Lower lobe of right lung (tissue), 2 donors: Measurements from ENCODE around the gene ZNF682. TPM values are rescaled to one million over a fixed set of nuclear protein-coding genes. Genes with fewer than 3 reads are reported as not detected.
"Not testable (repeated sequence)": the region's sequence is repeated elsewhere in the genome, so short reads cannot be mapped to it uniquely, and the experiment has no call there.

Experiments used
- ATAC-seq, 2 donors: fragments of 200-7000 bp; cut with Tn5 transposase; one replicate each; pipeline ENCODE4 v1.9.1; 2020 to 2022; ENCODE audit warnings: mild to moderate bottlenecking in 2 of 2, moderate library complexity in 2 of 2
- DNase-seq: peaks from one replicate; pipeline ENCODE4 v3.0.0-alpha.2; 2020
- H3K27ac ChIP-seq: fragments of 200-600 bp; one replicate; pipeline ENCODE4 v1.8.0; 2022
- H3K27me3 ChIP-seq: fragments of 200-600 bp; one replicate; pipeline ENCODE4 v1.8.0; 2022; ENCODE audit warnings: low read depth
- H3K36me3 ChIP-seq: fragments of 200-600 bp; one replicate; pipeline ENCODE4 v1.8.0; 2022; ENCODE audit warnings: mild to moderate bottlenecking
- H3K4me1 ChIP-seq: fragments of 200-600 bp; one replicate; pipeline ENCODE4 v1.8.0; 2022
- H3K4me3 ChIP-seq: fragments of 200-600 bp; one replicate; pipeline ENCODE4 v1.8.0; 2022; ENCODE audit warnings: mild to moderate bottlenecking
- H3K9me3 ChIP-seq: fragments of 200-600 bp; one replicate; pipeline ENCODE4 v1.8.0; 2022
- CTCF ChIP-seq: fragments of 200-600 bp; IDR thresholded peaks from one replicate; pipeline ENCODE4 v1.8.0; 2022; ENCODE audit warnings: antibody characterized with exemption, mild to moderate bottlenecking
- intact Hi-C: fragments of 100-400 bp; cut with DNase I; formaldehyde crosslinking; loops from one replicate; pipeline ENCODE4 v1.11.0; 2022
- long read RNA-seq: library from polyadenylated mRNA; unstranded; transcript quantifications from one replicate; pipeline ENCODE4 v2.0.0, GENCODE V29; 2021
- total RNA-seq: library from RNA; stranded (reverse); fragmentation: NEBNext Ultra II Directional; extraction: Animal tissue kit (Norgen Biotek cat#: 25700); gene quantifications from one replicate; pipeline ENCODE4 v1.2.1, GENCODE V29; 2021
- donor health status: DM: no; HTN: yes; CAD: no; lungs with severe emphysema.

The ZNF682 gene
- 4.6 TPM for total RNA-seq
- long read RNA-seq, partial matches to known transcripts = 0 of 4 reads
- long read RNA-seq, other reads (novel, unspliced or antisense) = 3 of 4 reads

DNA sequence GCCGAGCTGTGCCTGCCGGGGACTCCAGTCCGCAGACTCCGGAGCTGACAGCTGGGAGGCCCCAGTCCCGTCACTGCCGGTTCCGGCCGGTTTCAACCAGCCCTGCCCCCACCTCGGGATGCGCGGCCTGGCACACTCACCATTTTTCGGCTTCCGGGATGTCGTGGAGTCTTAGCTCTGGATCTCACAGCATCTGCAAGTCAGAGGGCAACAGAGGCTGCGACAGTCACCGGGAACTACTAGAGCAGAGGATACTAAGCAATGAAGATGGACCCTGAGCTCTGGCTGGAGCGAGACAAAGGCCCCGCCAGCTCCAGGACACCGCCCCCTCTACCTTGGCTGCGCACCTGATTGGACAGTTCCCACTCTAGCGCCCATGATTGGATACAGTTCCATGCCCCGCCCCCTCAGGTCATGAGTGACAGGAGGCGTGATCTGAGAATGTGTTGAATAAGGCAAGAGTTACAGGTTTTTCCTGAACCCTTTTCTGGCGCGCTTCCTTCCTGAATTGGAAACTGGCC is at the start of gene ZNF682:
TSS of gene ZNF682 (minus strand) at position 303 of the 521 bp plus-strand sequence. CDS start at position 143, 160 bp downstream.
- intact Hi-C loops = no loop called here
- Histone ChIP-seq H3K4me1 (peaks cover 10% of the 10 kb centered on the region), H3K27ac (peak within 1 kb of the TSS; percentile 77), H3K27me3 (no peaks in the 10 kb centered on the region), H3K9me3 (no peaks in the 10 kb centered on the region), H3K4me3 (peak within 1 kb of the TSS; percentile 88), H3K36me3 (no peaks in the 10 kb centered on the region)
- ATAC-seq = peak; percentile 100
- no peak for TF ChIP-seq CTCF
- peak; percentile 91 for DNase-seq

DNA sequence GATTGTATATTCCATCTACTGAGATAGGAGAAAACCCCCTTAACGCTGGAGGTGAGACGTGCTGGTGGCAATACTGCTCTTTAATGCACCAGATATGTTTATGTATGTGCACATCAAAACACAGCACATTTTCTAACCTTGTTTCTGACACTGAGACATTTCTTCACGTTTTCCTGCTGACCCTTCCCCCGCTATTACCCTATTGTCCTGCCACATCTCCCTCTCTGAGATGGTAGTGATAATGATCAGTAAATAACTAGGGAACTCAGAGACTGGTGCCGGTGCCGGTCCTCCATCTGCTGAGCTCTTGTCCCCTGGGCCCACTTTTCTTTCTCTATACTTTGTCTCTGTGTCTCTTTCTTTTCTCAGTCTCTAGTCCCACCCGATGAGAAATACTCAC is 43.6 kb upstream of the ZNF682 start:
- intact Hi-C loops, H3K27me3 ChIP-seq, ATAC-seq, H3K4me1 ChIP-seq, H3K4me3 ChIP-seq, H3K27ac ChIP-seq, H3K9me3 ChIP-seq, DNase-seq, H3K36me3 ChIP-seq: not testable (repeated sequence)

GRCh38 chr19:20082232-20082833 is 43.0 kb upstream of the ZNF682 start:
- intact Hi-C loops, ATAC-seq, H3K4me1 ChIP-seq, H3K27me3 ChIP-seq, H3K4me3 ChIP-seq, H3K9me3 ChIP-seq, H3K27ac ChIP-seq, DNase-seq, H3K36me3 ChIP-seq: not testable (repeated sequence)

DNA sequence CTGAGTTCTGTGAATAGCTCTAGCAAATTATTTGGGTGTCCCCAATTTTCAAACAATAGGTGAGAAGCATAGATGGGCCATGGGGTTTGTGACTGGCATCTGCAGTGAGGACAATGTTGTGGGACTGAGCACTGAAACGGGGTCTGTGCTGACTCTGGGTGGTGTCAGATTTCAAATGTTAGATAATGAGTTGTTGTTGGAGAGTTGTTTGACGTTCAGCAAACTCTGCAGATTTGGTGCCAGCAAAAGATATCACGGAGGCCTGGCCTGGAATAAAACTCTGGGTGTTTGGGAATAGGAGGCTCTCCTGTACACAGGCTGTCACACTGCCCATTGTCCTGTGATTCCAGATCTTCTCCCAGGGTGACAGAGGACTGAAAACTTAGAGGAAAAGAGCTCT is 41.4 kb upstream of the ZNF682 start:
- DNase-seq (no peak), ATAC-seq (no peak)
- Histone ChIP-seq H3K9me3 (no peaks in the 10 kb centered on the region), H3K4me3 (no peak overlapping the region), H3K4me1 (no peaks in the 10 kb centered on the region), H3K36me3 (no peaks in the 10 kb centered on the region), H3K27me3 (no peaks in the 10 kb centered on the region), H3K27ac (no peak overlapping the region)
- no peak for TF ChIP-seq CTCF
- intact Hi-C loops = no loop called here

GRCh38 chr19:20079476-20079875 is 40.2 kb upstream of the ZNF682 start:
- no peaks in the 10 kb centered on the region for H3K9me3 ChIP-seq
- no peak for TF ChIP-seq CTCF
- no peaks in the 10 kb centered on the region for H3K27me3 ChIP-seq
- intact Hi-C loops = no loop called here
- H3K36me3 ChIP-seq = no peaks in the 10 kb centered on the region
- no peak for DNase-seq
- ATAC-seq = no peak
- no peak overlapping the region for H3K27ac ChIP-seq
- H3K4me3 ChIP-seq = peak overlapping the region; percentile 60
- no peaks in the 10 kb centered on the region for H3K4me1 ChIP-seq

DNA sequence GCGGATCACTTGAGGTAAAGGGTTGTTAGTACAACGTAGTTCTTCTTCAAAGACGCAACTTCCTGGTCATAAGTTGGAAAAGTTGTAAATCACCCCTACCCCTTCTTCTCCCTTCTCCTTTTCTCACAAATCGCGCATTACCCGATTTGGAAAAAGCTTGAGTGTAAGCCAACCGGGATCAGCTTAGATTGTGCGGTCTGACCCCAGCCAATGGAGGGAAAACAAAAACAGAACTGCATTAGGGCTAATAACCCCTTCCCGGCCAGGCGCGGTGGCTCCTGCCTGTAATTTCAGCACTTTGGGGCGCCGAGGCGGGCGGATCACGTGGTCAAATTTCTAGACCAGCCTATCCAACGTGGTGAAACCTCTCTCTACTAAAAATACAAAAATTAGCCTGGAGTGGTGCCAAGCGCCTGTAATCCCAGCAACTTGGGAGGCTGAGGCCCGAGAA is 39.3 kb upstream of the ZNF682 start:
- Histone ChIP-seq H3K4me1 (no peaks in the 10 kb centered on the region), H3K27me3 (no peaks in the 10 kb centered on the region), H3K4me3 (peak overlapping the region; percentile 60), H3K9me3 (no peaks in the 10 kb centered on the region), H3K36me3 (no peaks in the 10 kb centered on the region), H3K27ac (peak overlapping the region; percentile 32)
- TF ChIP-seq CTCF = no peak
- DNase-seq = peak; percentile 49
- ATAC-seq = peak; percentile 26 to 50
- intact Hi-C loops = no loop called here
